Natural killer cell (primary cell): Measurements from ENCODE around the gene SRP68. TPM values are rescaled to one million over a fixed set of nuclear protein-coding genes. Genes with fewer than 3 reads are reported as not detected.

Experiments used
- ATAC-seq, 3 donors: fragments of 150-1000 bp in 2 of 3; fragments of 200-7000 bp in 1 of 3; cut with Tn5 transposase; 1 replicate in 1 of 3; 2 replicates in 2 of 3; pipeline ENCODE4 v1.10.0; 2021; ENCODE audit warnings: mild to moderate bottlenecking in 2 of 3, moderate library complexity in 2 of 3
- DNase-seq, 2 donors: peaks; one replicate each; pipeline versions ENCODE4 v3.0.0 to v3.0.0-alpha.2; 2013 to 2021; ENCODE audit warnings: mixed read lengths in 1 of 2
- H3K27ac ChIP-seq: one replicate; pipeline ENCODE4 v1.5.1; 2013; ENCODE audit warnings: mild to moderate bottlenecking, low read length
- H3K27me3 ChIP-seq: one replicate; pipeline ENCODE4 v1.6.1; 2013; ENCODE audit warnings: low read length; ENCODE audit not compliant: control insufficient read depth, insufficient read depth
- H3K36me3 ChIP-seq: one replicate; pipeline ENCODE4 v1.6.1; 2013; ENCODE audit warnings: low read length; ENCODE audit not compliant: control insufficient read depth, insufficient read depth
- H3K4me1 ChIP-seq: one replicate; pipeline ENCODE4 v1.6.1; 2013; ENCODE audit warnings: low read length; ENCODE audit not compliant: control insufficient read depth, insufficient read depth
- H3K4me3 ChIP-seq: one replicate; pipeline ENCODE4 v1.5.1; 2013; ENCODE audit warnings: low read length
- H3K9me3 ChIP-seq: one replicate; pipeline ENCODE4 v1.6.1; 2013; ENCODE audit warnings: low read length; ENCODE audit not compliant: control insufficient read depth, insufficient read depth
- H3K27ac Mint-ChIP-seq, 2 donors: one replicate each; pipeline ENCODE4 v1.8.0; 2022; ENCODE audit warnings: mild to moderate bottlenecking in 2 of 2, mixed read lengths in 2 of 2, moderate library complexity in 1 of 2
- H3K27me3 Mint-ChIP-seq, 2 donors: one replicate each; pipeline ENCODE4 v1.8.0; 2022; ENCODE audit warnings: low read depth in 2 of 2, mixed read lengths in 2 of 2
- H3K36me3 Mint-ChIP-seq: one replicate; pipeline ENCODE4 v1.8.0; 2022; ENCODE audit warnings: mixed read lengths
- H3K4me1 Mint-ChIP-seq, 2 donors: one replicate each; pipeline ENCODE4 v1.8.0; 2022; ENCODE audit warnings: mixed read lengths in 2 of 2
- H3K4me3 Mint-ChIP-seq: one replicate; pipeline ENCODE4 v1.8.0; 2022; ENCODE audit warnings: mild to moderate bottlenecking, moderate library complexity, mixed read lengths
- H3K9me3 Mint-ChIP-seq, 2 donors: one replicate each; pipeline ENCODE4 v1.8.0; 2022; ENCODE audit warnings: mixed read lengths in 2 of 2
- CTCF ChIP-seq: fragments of 200-600 bp; IDR thresholded peaks from one replicate; pipeline ENCODE4 v1.8.0; 2022; ENCODE audit warnings: antibody characterized with exemption
- WGBS: methylation state at CpG from one replicate; pipeline ENCODE4 v1.1.7; 2013; ENCODE audit warnings: missing lambda C conversion rate; ENCODE audit not compliant: insufficient coverage; 5-methylcytosine and 5-hydroxymethylcytosine counted together
- intact Hi-C: fragments of 100-400 bp; cut with micrococcal nuclease; formaldehyde crosslinking; loops from one replicate; pipeline ENCODE4 v1.14.2; 2022
- total RNA-seq, 4 donors: library from RNA; stranded (reverse); fragments of 120-200 nt in 1 of 4; gene quantifications; one replicate each; pipeline versions ENCODE4 v1.2.3 to v1.2.4, GENCODE V29; 2013 to 2022

Gene SRP68
- total RNA-seq, 3 donors from 2014 or later (not counting 1 experiment from before 2014, with no cell fraction given) = 57.8 to 74.4 (median 70.7) TPM

- H3K9me3 Mint-ChIP-seq = no peaks in the 10 kb centered on the region
- Histone ChIP-seq H3K4me1 (peaks cover 11% of the 10 kb centered on the region), H3K9me3 (no peaks in the 10 kb centered on the region), H3K36me3 (peaks cover 7% of the 10 kb centered on the region), H3K27me3 (no peaks in the 10 kb centered on the region), H3K4me3 (no peak overlapping the region), H3K27ac (no peak overlapping the region)
- DNase-seq = no peak
- no peak overlapping the region for H3K4me3 Mint-ChIP-seq
- no peak overlapping the region for H3K27ac Mint-ChIP-seq
- no peak for TF ChIP-seq CTCF
- peaks cover 10 to 11% of the 10 kb centered on the region in 2 donors for H3K4me1 Mint-ChIP-seq
- ATAC-seq = no peak
- intact Hi-C loops = no loop called here
- 95% methylated on average over 4 of the region's 5 CpGs for WGBS
- no peaks in the 10 kb centered on the region for H3K36me3 Mint-ChIP-seq
- H3K27me3 Mint-ChIP-seq = no peaks in the 10 kb centered on the region
Measured at GRCh38 chr17:75994802-75995370, 77.4 kb downstream of the SRP68 start.

GRCh38 chr17:75991396-75991795 is 80.9 kb downstream of the SRP68 start:
- TF ChIP-seq CTCF = no peak
- Histone ChIP-seq H3K4me1 (no peaks in the 10 kb centered on the region), H3K27me3 (no peaks in the 10 kb centered on the region), H3K4me3 (no peak overlapping the region), H3K9me3 (no peaks in the 10 kb centered on the region), H3K36me3 (peaks cover 7% of the 10 kb centered on the region), H3K27ac (no peak overlapping the region)
- Mint-ChIP-seq H3K4me1 (no peaks in the 10 kb centered on the region), H3K36me3 (no peaks in the 10 kb centered on the region), H3K27ac (no peak overlapping the region), H3K9me3 (no peaks in the 10 kb centered on the region), H3K27me3 (no peaks in the 10 kb centered on the region), H3K4me3 (no peak overlapping the region)
- DNase-seq (no peak), ATAC-seq (no peak)
- intact Hi-C loops = no loop called here
- 96% methylated on average over 9 of the region's 9 CpGs for WGBS

Other genes starting within 250 kb of the SRP68 start
- 100 to 1,000 TPM; 269 to 279 (median 277) TPM for gene UNC13D, start 228.1 kb downstream of the SRP68 start, total RNA-seq
- 100 to 1,000 TPM in 1 of 3 donors, 10 to 100 TPM in 2; 81.1 to 106 (median 95.2) TPM for gene WBP2, start 217.2 kb downstream of the SRP68 start, total RNA-seq
- 1 to 10 TPM; 1.2 to 2.5 (median 2.0) TPM for gene TRIM47, start 193.9 kb downstream of the SRP68 start, total RNA-seq
- gene TRIM65, start 175.6 kb downstream of the SRP68 start, total RNA-seq = 10 to 100 TPM; 19.2 to 26.9 (median 22.5) TPM
- 100 to 1,000 TPM in 1 of 3 donors, 10 to 100 TPM in 2; 68.6 to 110 (median 96.7) TPM for gene MRPL38, start 167.6 kb downstream of the SRP68 start, total RNA-seq
- gene FBF1, start 131.5 kb downstream of the SRP68 start, total RNA-seq = 10 to 100 TPM; 24.9 to 34.0 (median 33.0) TPM
- gene ACOX1, start 93.4 kb downstream of the SRP68 start, total RNA-seq = 10 to 100 TPM; 22.8 to 48.2 (median 28.2) TPM
- 10 to 100 TPM; 23.0 to 30.7 (median 24.3) TPM for gene TEN1, start 93.3 kb downstream of the SRP68 start, total RNA-seq
- gene CDK3, start 71.7 kb downstream of the SRP68 start, total RNA-seq = 10 to 100 TPM in 2 of 3 donors, 1 to 10 TPM in 1; 5.5 to 13.6 (median 13.5) TPM
- 1 to 10 TPM in 1 of 3 donors, under 1 TPM in 1, not detected in 1; 0.94 to 1.2 TPM for gene EVPL, start 45.2 kb downstream of the SRP68 start, total RNA-seq
- under 1 TPM in 2 of 3 donors, not detected in 1; 0.27 to 0.53 TPM for gene GALR2, start 2.3 kb upstream of the SRP68 start, total RNA-seq
- gene ZACN, start 6.7 kb upstream of the SRP68 start, total RNA-seq = under 1 TPM; 0.28 to 0.80 (median 0.50) TPM
- 100 to 1,000 TPM; 130 to 149 (median 142) TPM for gene EXOC7, start 31.3 kb upstream of the SRP68 start, total RNA-seq
- under 1 TPM; 0.21 to 0.93 (median 0.36) TPM for gene FOXJ1, start 68.7 kb upstream of the SRP68 start, total RNA-seq
- gene RNF157, start 168.0 kb upstream of the SRP68 start, total RNA-seq = 1 to 10 TPM; 4.9 to 9.1 (median 8.5) TPM
- 100 to 1,000 TPM; 171 to 287 (median 189) TPM for gene UBALD2, start 192.8 kb upstream of the SRP68 start, total RNA-seq
- 1 to 10 TPM; 2.3 to 3.1 (median 2.9) TPM for gene QRICH2, start 235.8 kb upstream of the SRP68 start, total RNA-seq